ENCODE data around the gene SIN3B.
"Not testable (repeated sequence)": the region's sequence is repeated elsewhere in the genome, so short reads cannot be mapped to it uniquely, and the experiment has no call there.

SIN3B gene

GRCh38 chr19:16829010-16829821 is at the start of gene SIN3B:
TSS of gene SIN3B (plus strand) at chr19:16829398. CDS start at chr19:16829421, 23 bp downstream.
- peak; percentile 77 for DNase-seq (ENCODE audit: low read depth, low spot score)

GRCh38 chr19:16779539-16780163 is 49.5 kb upstream of the SIN3B start:
- no peak for DNase-seq (ENCODE audit: low read depth, low spot score)

- no peak for DNase-seq (ENCODE audit: low read depth, low spot score)
Measured at GRCh38 chr19:16782719-16783118, 46.5 kb upstream of the SIN3B start.

GRCh38 chr19:16788479-16788878 is 40.7 kb upstream of the SIN3B start:
- DNase-seq (ENCODE audit: low read depth, low spot score), result no peak

GRCh38 chr19:16789238-16789637 is 40.0 kb upstream of the SIN3B start:
- DNase-seq (ENCODE audit: low read depth, low spot score), result no peak

- DNase-seq (ENCODE audit: low read depth, low spot score), result no peak
Measured at GRCh38 chr19:16790051-16790450, 39.1 kb upstream of the SIN3B start.

- DNase-seq (ENCODE audit: low read depth, low spot score), result no peak
Measured at GRCh38 chr19:16791942-16792341, 37.3 kb upstream of the SIN3B start.

GRCh38 chr19:16794456-16795441 is 34.4 kb upstream of the SIN3B start:
- no peak for DNase-seq (ENCODE audit: low read depth, low spot score)

- DNase-seq (ENCODE audit: low read depth, low spot score), result no peak
Measured at GRCh38 chr19:16795731-16796130, 33.5 kb upstream of the SIN3B start.

GRCh38 chr19:16797876-16798275 is 31.3 kb upstream of the SIN3B start:
- DNase-seq (ENCODE audit: low read depth, low spot score), result no peak

- DNase-seq (ENCODE audit: low read depth, low spot score), result not testable (repeated sequence)
Measured at GRCh38 chr19:16798326-16798725, 30.9 kb upstream of the SIN3B start.

- DNase-seq (ENCODE audit: low read depth, low spot score), result no peak
Measured at GRCh38 chr19:16799740-16800139, 29.5 kb upstream of the SIN3B start.

GRCh38 chr19:16801600-16802013 is 27.6 kb upstream of the SIN3B start:
- no peak for DNase-seq (ENCODE audit: low read depth, low spot score)

GRCh38 chr19:16804176-16804575 is 25.0 kb upstream of the SIN3B start:
- DNase-seq (ENCODE audit: low read depth, low spot score), result no peak

GRCh38 chr19:16807549-16808284 is 21.5 kb upstream of the SIN3B start:
- DNase-seq (ENCODE audit: low read depth, low spot score), result no peak

- no peak for DNase-seq (ENCODE audit: low read depth, low spot score)
Measured at GRCh38 chr19:16814526-16815100, 14.6 kb upstream of the SIN3B start.

- DNase-seq (ENCODE audit: low read depth, low spot score), result no peak
Measured at GRCh38 chr19:16820056-16820455, 9.1 kb upstream of the SIN3B start.

- no peak for DNase-seq (ENCODE audit: low read depth, low spot score)
Measured at GRCh38 chr19:16821081-16821480, 8.1 kb upstream of the SIN3B start.

- DNase-seq (ENCODE audit: low read depth, low spot score), result no peak
Measured at GRCh38 chr19:16822648-16823047, 6.5 kb upstream of the SIN3B start.

GRCh38 chr19:16824658-16825311 is 4.4 kb upstream of the SIN3B start:
- DNase-seq (ENCODE audit: low read depth, low spot score), result no peak

Measured in activated CD4-positive, CD25-positive, alpha-beta regulatory T cell treated with anti-CD3 and anti-CD28 coated beads, Interleukin-2, amount 50 U/mL, for 16 hours (primary cell).